ENCODE measurements around the gene SGPL1.

SGPL1 gene

GRCh38 chr10:70777063-70777875 is 38.5 kb upstream of the SGPL1 start:
- Histone ChIP-seq H4K91ac (ENCODE audit: low read depth, low read length) (no peak overlapping the region), H3K27ac (ENCODE audit: low read depth, low read length) (no peak overlapping the region), H3K4me1 (ENCODE audit: control insufficient read depth in 1 of 2, insufficient read depth in 2 of 2, low read length in 2 of 2) (no peaks in the 10 kb centered on the region), H4K8ac (ENCODE audit: low read depth, low read length) (no peak overlapping the region), H2BK120ac (ENCODE audit: insufficient read depth, low read length, poor library complexity) (no peak overlapping the region), H3K18ac (ENCODE audit: low read length) (no peak overlapping the region), H4K12ac (ENCODE audit: low read depth, low read length) (no peak overlapping the region), H3K9me3 (ENCODE audit: insufficient read depth, low read depth, low read length) (no peaks in the 10 kb centered on the region), H3K36me3 (ENCODE audit: control insufficient read depth in 1 of 2, insufficient read depth in 2 of 2, low read length in 2 of 2) (no peaks in the 10 kb centered on the region), H2BK12ac (ENCODE audit: low read length) (no peak overlapping the region), H3K9ac (ENCODE audit: low read length) (no peak overlapping the region), H3K4me2 (ENCODE audit: low read length) (no peak overlapping the region), H2AFZ (ENCODE audit: insufficient read depth, low read length, poor library complexity) (no peak overlapping the region), H3K4ac (ENCODE audit: low read depth, low read length) (no peak overlapping the region), H3K27me3 (ENCODE audit: insufficient read depth, low read length) (no peaks in the 10 kb centered on the region), H2AK5ac (ENCODE audit: low read length) (no peak overlapping the region), H3K14ac (ENCODE audit: low read length) (no peak overlapping the region), H3K23ac (ENCODE audit: low read length) (no peak overlapping the region), H2BK5ac (ENCODE audit: low read depth, low read length, poor library complexity) (no peak overlapping the region), H3K4me3 (ENCODE audit: low read depth, low read length) (no peak overlapping the region), H3K79me2 (ENCODE audit: control insufficient read depth, insufficient read depth, low read length, poor library complexity) (no peaks in the 10 kb centered on the region), H3K79me1 (ENCODE audit: low read length) (no peaks in the 10 kb centered on the region)
- no CpG with 5 or more reads among the region's 18 CpGs for WGBS (ENCODE audit: extremely low coverage, insufficient coverage, insufficient read length)
- no peak for DNase-seq

GRCh38 chr10:70778267-70778924 is 37.4 kb upstream of the SGPL1 start:
- Histone ChIP-seq H2BK5ac (ENCODE audit: low read depth, low read length, poor library complexity) (no peak overlapping the region), H3K27me3 (ENCODE audit: insufficient read depth, low read length) (no peaks in the 10 kb centered on the region), H2BK12ac (ENCODE audit: low read length) (no peak overlapping the region), H3K79me2 (ENCODE audit: control insufficient read depth, insufficient read depth, low read length, poor library complexity) (no peaks in the 10 kb centered on the region), H3K36me3 (ENCODE audit: control insufficient read depth in 1 of 2, insufficient read depth in 2 of 2, low read length in 2 of 2) (no peaks in the 10 kb centered on the region), H3K23ac (ENCODE audit: low read length) (no peak overlapping the region), H2AK5ac (ENCODE audit: low read length) (no peak overlapping the region), H2AFZ (ENCODE audit: insufficient read depth, low read length, poor library complexity) (no peak overlapping the region), H3K18ac (ENCODE audit: low read length) (no peak overlapping the region), H3K4ac (ENCODE audit: low read depth, low read length) (no peak overlapping the region), H3K9ac (ENCODE audit: low read length) (no peak overlapping the region), H4K91ac (ENCODE audit: low read depth, low read length) (no peak overlapping the region), H3K27ac (ENCODE audit: low read depth, low read length) (no peak overlapping the region), H3K4me1 (ENCODE audit: control insufficient read depth in 1 of 2, insufficient read depth in 2 of 2, low read length in 2 of 2) (no peaks in the 10 kb centered on the region), H3K4me3 (ENCODE audit: low read depth, low read length) (no peak overlapping the region), H4K8ac (ENCODE audit: low read depth, low read length) (no peak overlapping the region), H3K9me3 (ENCODE audit: insufficient read depth, low read depth, low read length) (no peaks in the 10 kb centered on the region), H3K4me2 (ENCODE audit: low read length) (no peak overlapping the region), H3K79me1 (ENCODE audit: low read length) (no peaks in the 10 kb centered on the region), H2BK120ac (ENCODE audit: insufficient read depth, low read length, poor library complexity) (no peak overlapping the region), H4K12ac (ENCODE audit: low read depth, low read length) (no peak overlapping the region), H3K14ac (ENCODE audit: low read length) (no peak overlapping the region)
- no peak for DNase-seq
- no CpG with 5 or more reads among the region's 9 CpGs for WGBS (ENCODE audit: extremely low coverage, insufficient coverage, insufficient read length)

GRCh38 chr10:70779088-70779487 is 36.7 kb upstream of the SGPL1 start:
- H3K14ac ChIP-seq (ENCODE audit: low read length) = no peak overlapping the region
- no peak overlapping the region for H4K12ac ChIP-seq (ENCODE audit: low read depth, low read length)
- no peak overlapping the region for H2AFZ ChIP-seq (ENCODE audit: insufficient read depth, low read length, poor library complexity)
- no peaks in the 10 kb centered on the region for H3K9me3 ChIP-seq (ENCODE audit: insufficient read depth, low read depth, low read length)
- DNase-seq = no peak
- H2BK5ac ChIP-seq (ENCODE audit: low read depth, low read length, poor library complexity) = no peak overlapping the region
- H3K79me2 ChIP-seq (ENCODE audit: control insufficient read depth, insufficient read depth, low read length, poor library complexity) = no peaks in the 10 kb centered on the region
- H3K4me2 ChIP-seq (ENCODE audit: low read length) = no peak overlapping the region
- no peak overlapping the region for H3K27ac ChIP-seq (ENCODE audit: low read depth, low read length)
- H3K79me1 ChIP-seq (ENCODE audit: low read length) = no peaks in the 10 kb centered on the region
- no peak overlapping the region for H2BK12ac ChIP-seq (ENCODE audit: low read length)
- H3K9ac ChIP-seq (ENCODE audit: low read length) = no peak overlapping the region
- no peak overlapping the region for H2BK120ac ChIP-seq (ENCODE audit: insufficient read depth, low read length, poor library complexity)
- H3K27me3 ChIP-seq (ENCODE audit: insufficient read depth, low read length) = no peaks in the 10 kb centered on the region
- no peak overlapping the region for H3K18ac ChIP-seq (ENCODE audit: low read length)
- H4K91ac ChIP-seq (ENCODE audit: low read depth, low read length) = no peak overlapping the region
- no peak overlapping the region for H3K23ac ChIP-seq (ENCODE audit: low read length)
- H3K4me1 ChIP-seq (ENCODE audit: control insufficient read depth in 1 of 2, insufficient read depth in 2 of 2, low read length in 2 of 2) = no peaks in the 10 kb centered on the region
- H3K36me3 ChIP-seq (ENCODE audit: control insufficient read depth in 1 of 2, insufficient read depth in 2 of 2, low read length in 2 of 2) = no peaks in the 10 kb centered on the region
- no CpG with 5 or more reads among the region's 2 CpGs for WGBS (ENCODE audit: extremely low coverage, insufficient coverage, insufficient read length)
- H2AK5ac ChIP-seq (ENCODE audit: low read length) = no peak overlapping the region
- H4K8ac ChIP-seq (ENCODE audit: low read depth, low read length) = no peak overlapping the region
- no peak overlapping the region for H3K4me3 ChIP-seq (ENCODE audit: low read depth, low read length)
- no peak overlapping the region for H3K4ac ChIP-seq (ENCODE audit: low read depth, low read length)

- Histone ChIP-seq H2BK120ac (ENCODE audit: insufficient read depth, low read length, poor library complexity) (no peak overlapping the region), H3K18ac (ENCODE audit: low read length) (no peak overlapping the region), H3K27ac (ENCODE audit: low read depth, low read length) (no peak overlapping the region), H3K4me2 (ENCODE audit: low read length) (no peak overlapping the region), H3K23ac (ENCODE audit: low read length) (no peak overlapping the region), H2BK5ac (ENCODE audit: low read depth, low read length, poor library complexity) (no peak overlapping the region), H3K4me1 (ENCODE audit: control insufficient read depth in 1 of 2, insufficient read depth in 2 of 2, low read length in 2 of 2) (no peaks in the 10 kb centered on the region), H3K79me1 (ENCODE audit: low read length) (no peaks in the 10 kb centered on the region), H4K12ac (ENCODE audit: low read depth, low read length) (no peak overlapping the region), H3K14ac (ENCODE audit: low read length) (no peak overlapping the region), H3K27me3 (ENCODE audit: insufficient read depth, low read length) (no peaks in the 10 kb centered on the region), H4K8ac (ENCODE audit: low read depth, low read length) (no peak overlapping the region), H2BK12ac (ENCODE audit: low read length) (no peak overlapping the region), H3K9me3 (ENCODE audit: insufficient read depth, low read depth, low read length) (no peaks in the 10 kb centered on the region), H3K36me3 (ENCODE audit: control insufficient read depth in 1 of 2, insufficient read depth in 2 of 2, low read length in 2 of 2) (no peaks in the 10 kb centered on the region), H2AK5ac (ENCODE audit: low read length) (no peak overlapping the region), H2AFZ (ENCODE audit: insufficient read depth, low read length, poor library complexity) (no peak overlapping the region), H3K79me2 (ENCODE audit: control insufficient read depth, insufficient read depth, low read length, poor library complexity) (no peaks in the 10 kb centered on the region), H3K4ac (ENCODE audit: low read depth, low read length) (no peak overlapping the region), H4K91ac (ENCODE audit: low read depth, low read length) (no peak overlapping the region), H3K4me3 (ENCODE audit: low read depth, low read length) (no peak overlapping the region), H3K9ac (ENCODE audit: low read length) (no peak overlapping the region)
- WGBS (ENCODE audit: extremely low coverage, insufficient coverage, insufficient read length) = no CpG with 5 or more reads among the region's 16 CpGs
- peak; percentile 11 to 12 for DNase-seq
Measured at GRCh38 chr10:70779511-70780369, 36.0 kb upstream of the SGPL1 start.

Measured in trophoblast cell (in vitro differentiated cells and primary cell).